K562 (cell line): ENCODE data around the gene PAQR6. TPM values are rescaled to one million over a fixed set of nuclear protein-coding genes. Genes with fewer than 3 reads are reported as not detected.
A peak's percentile ranks its signal among the peaks of the same experiment; 100 is the strongest.

Experiments used
- C11orf30 ChIP-seq: fragments of 450-650 bp; IDR thresholded peaks from 2 replicates; pipeline ENCODE4 v1.6.1; 2016; ENCODE audit warnings: low read depth, mild to moderate bottlenecking
- COPS2 ChIP-seq: fragments of 450-650 bp; conservative IDR thresholded peaks from 2 replicates; pipeline ENCODE4 v1.6.1; 2016; ENCODE audit warnings: mild to moderate bottlenecking, moderate library complexity
- DLX4 ChIP-seq: fragments of 250-450 bp; sonication (Bioruptor Pico); IDR thresholded peaks from 2 replicates; pipeline ENCODE4 v1.6.1; 2021; ENCODE audit warnings: mild to moderate bottlenecking
- E4F1 ChIP-seq: fragments of 250-450 bp; sonication (Bioruptor Pico); IDR thresholded peaks from 2 replicates; pipeline ENCODE4 v1.5.0; 2021; ENCODE audit warnings: mild to moderate bottlenecking, borderline replicate concordance
- ETS2 ChIP-seq: IDR thresholded peaks from 2 replicates; pipeline ENCODE4 v1.6.1; 2016; ENCODE audit warnings: borderline replicate concordance, missing genetic modification characterization, mild to moderate bottlenecking, moderate library complexity, missing compliant biosample characterization; ENCODE audit not compliant: poor library complexity, severe bottlenecking
- FOXJ3 ChIP-seq: sonication (generic); formaldehyde crosslinking; IDR thresholded peaks from 2 replicates; pipeline ENCODE4 v1.4.0; 2020; ENCODE audit warnings: mild to moderate bottlenecking, missing genetic modification reagents
- HNRNPH1 ChIP-seq: fragments of 200-400 bp; formaldehyde crosslinking; optimal IDR thresholded peaks from 2 replicates; pipeline ENCODE3; 2017; ENCODE audit warnings: low read depth, mild to moderate bottlenecking, low read length, moderate library complexity
- NFE2 ChIP-seq: IDR thresholded peaks from 2 replicates; pipeline ENCODE4 v1.6.1; 2014; ENCODE audit warnings: antibody characterized with exemption, low read depth
- OTX1 ChIP-seq: fragments of 450-650 bp; formaldehyde crosslinking; IDR thresholded peaks from 2 replicates; pipeline ENCODE4 v1.4.0; 2022; ENCODE audit warnings: mild to moderate bottlenecking
- SMAD3 ChIP-seq: fragments of 450-650 bp; formaldehyde crosslinking; conservative IDR thresholded peaks from 2 replicates; pipeline ENCODE4 v1.4.0; 2020; ENCODE audit warnings: mild to moderate bottlenecking
- TAF7 ChIP-seq: fragments of 450-650 bp; IDR thresholded peaks from 2 replicates; pipeline ENCODE4 v1.6.1; 2016; ENCODE audit warnings: missing genetic modification characterization, missing compliant biosample characterization
- TAL1 ChIP-seq: fragments of 450-650 bp; IDR thresholded peaks from 2 replicates; pipeline ENCODE4 v1.6.1; 2016; ENCODE audit warnings: mild to moderate bottlenecking
- ZBTB5 ChIP-seq: fragments of 450-650 bp; IDR thresholded peaks from 2 replicates; pipeline ENCODE4 v1.6.1; 2017; ENCODE audit warnings: antibody characterized with exemption
- ZKSCAN3 ChIP-seq: fragments of 250-450 bp; sonication (Bioruptor Pico); IDR thresholded peaks from 2 replicates; pipeline ENCODE4 v1.4.0; 2020
- ZNF280A ChIP-seq: fragments of 450-650 bp; IDR thresholded peaks from 2 replicates; pipeline ENCODE4 v1.6.1; 2018; ENCODE audit warnings: mild to moderate bottlenecking, low read depth; ENCODE audit not compliant: partially characterized antibody
- ZNF592 ChIP-seq: fragments of 450-650 bp; IDR thresholded peaks from 2 replicates; pipeline ENCODE4 v1.6.1; 2017; ENCODE audit warnings: antibody characterized with exemption, mild to moderate bottlenecking
- ZNF764 ChIP-seq: fragments of 250-450 bp; sonication (Bioruptor Pico); IDR thresholded peaks from 2 replicates; pipeline ENCODE4 v1.4.0; 2020; ENCODE audit warnings: low read depth, mild to moderate bottlenecking, moderate library complexity
- polyA plus RNA-seq, 8 experiments: library from polyadenylated mRNA; depleted of rRNA in 4 of 8; stranded (reverse) in 5 of 8; unstranded in 3 of 8; fragments of >200 nt; fragmentation: Nextera tagmentation in 2 of 8; fragmentation: Illumina TruSeq in 1 of 8; extraction: Ambion mirVana in 2 of 8; extraction: Trizol in 1 of 8; gene quantifications; 2 replicates each; pipeline versions ENCODE4 v1.2.1 to v1.2.3, GENCODE V29; 2011 to 2014; ENCODE audit warnings: inconsistent platforms in 1 of 8, missing spikeins in 1 of 8
- total RNA-seq, 7 experiments: library from RNA; depleted of rRNA in 6 of 7; stranded (reverse); fragments of >200 nt in 6 of 7; fragmentation: Illumina TruSeq in 2 of 7; extraction: Trizol in 2 of 7; gene quantifications; 2 replicates each; pipeline versions ENCODE4 v1.2.1 to v1.2.3, GENCODE V29; 2011 to 2021; ENCODE audit warnings: low replicate concordance in 1 of 7

The PAQR6 gene
- total and polyA plus RNA-seq, 9 of the 15 experiments (the other 6 are each of a cell fraction or from before 2014, with no cell fraction given), result 0.07 to 1.8 (median 0.62) TPM

- TF ChIP-seq DLX4, result no peak
- no peak for TF ChIP-seq TAL1
- no peak for TF ChIP-seq ZKSCAN3 (CRISPR knock-in tag)
- TF ChIP-seq ZBTB5, result no peak
- TF ChIP-seq ZNF592, result no peak
- no peak for TF ChIP-seq ZNF764 (CRISPR knock-in tag)
- TF ChIP-seq C11orf30, result peak; percentile 91
- TF ChIP-seq ETS2 (tag), result no peak
- no peak for TF ChIP-seq HNRNPH1
- TF ChIP-seq NFE2, result no peak
- TF ChIP-seq TAF7 (tag), result peak; percentile 94
- no peak for TF ChIP-seq COPS2
- TF ChIP-seq FOXJ3, result no peak
- no peak for TF ChIP-seq ZNF280A
- TF ChIP-seq OTX1 (CRISPR knock-in tag), result no peak
- TF ChIP-seq E4F1 (CRISPR knock-in tag), result no peak
- 0 out of 2 replicates have a peak, but pooled peaks have one; percentile 51 for TF ChIP-seq SMAD3 (CRISPR knock-in tag)
These were observed 34.8 kb upstream of the PAQR6 start, which contains the start of gene SMG5 (continued) for GRCh38 chr1:156282479-156283222.
